ENCODE data around the gene SCUBE2. TPM values are rescaled to one million over a fixed set of nuclear protein-coding genes. Genes with fewer than 3 reads are reported as not detected.
A peak's percentile ranks its signal among the peaks of the same experiment; 100 is the strongest.

Gene SCUBE2
- total and polyA plus RNA-seq, 8 donors: 3.8 to 33.8 (median 16.5) TPM

GRCh38 chr11:9138133-9138453 lies 46.7 kb upstream of the SCUBE2 start:
- Histone ChIP-seq H3K36me3 (peaks cover 0 to 23% (median 0%) of the 10 kb centered on the region in 3 donors), H3K4me3 (no peak overlapping the region), H3K27ac (peak overlapping the region in 3 of 4 donors; percentile 68 to 89 (median 78)), H3K27me3 (no peaks in the 10 kb centered on the region), H3K9me3 (no peaks in the 10 kb centered on the region), H3K4me1 (peaks cover 32 to 46% (median 41%) of the 10 kb centered on the region in 3 donors)
- TF ChIP-seq CTCF (IDR thresholded peaks at IDR 0.05): no peak
- FAIRE-seq (no peak), ATAC-seq (peak; percentile 3 to 7 (median 4)), DNase-seq (no peak)
- 61 to 85% methylated on average over 3 of the region's 3 CpGs for WGBS, 2 donors
- intact Hi-C loops (cut with DNase I): loop anchor here in 1 of 3 donors (5.0 kb wide), 1 partner anchor 121 kb away; no protein-coding TSS in a partner anchor

GRCh38 chr11:9137293-9138132 lies 46.1 kb upstream of the SCUBE2 start:
- TF ChIP-seq CTCF (IDR thresholded peaks at IDR 0.05): peak; percentile 76 to 90 (median 84)
- Histone ChIP-seq H3K4me1 (peaks cover 32 to 46% (median 41%) of the 10 kb centered on the region in 3 donors), H3K36me3 (peaks cover 0 to 19% (median 0%) of the 10 kb centered on the region in 3 donors), H3K9me3 (no peaks in the 10 kb centered on the region), H3K4me3 (no peak overlapping the region), H3K27me3 (no peaks in the 10 kb centered on the region), H3K27ac (peak overlapping the region; percentile 48 to 89 (median 73))
- DNase-seq: peak; percentile 72 to 90 (median 82)
- no peak for FAIRE-seq
- intact Hi-C loops (cut with DNase I): loop anchor here in 1 of 3 donors (5.0 kb wide), 1 partner anchor 120 kb away; no protein-coding TSS in a partner anchor
- ATAC-seq: peak; percentile 87 to 96 (median 95)
- 6 to 9% methylated on average over 10 of the region's 10 CpGs for WGBS, 2 donors

GRCh38 chr11:9136741-9137140 lies 45.3 kb upstream of the SCUBE2 start:
- H3K9me3 ChIP-seq: no peaks in the 10 kb centered on the region
- no peaks in the 10 kb centered on the region for H3K27me3 ChIP-seq
- no peak for DNase-seq
- ATAC-seq: no peak
- peak overlapping the region in 2 of 4 donors; percentile 78 to 89 for H3K27ac ChIP-seq
- peaks cover 0 to 11% (median 0%) of the 10 kb centered on the region in 3 donors for H3K36me3 ChIP-seq
- WGBS, 2 donors: 93 to 96% methylated on average over 2 of the region's 2 CpGs
- no peak for TF ChIP-seq CTCF (IDR thresholded peaks at IDR 0.05)
- peaks cover 32 to 46% (median 41%) of the 10 kb centered on the region in 3 donors for H3K4me1 ChIP-seq
- no peak for FAIRE-seq
- no peak overlapping the region for H3K4me3 ChIP-seq
- intact Hi-C loops (cut with DNase I): loop anchor here in 1 of 3 donors (5.0 kb wide), 1 partner anchor 119 kb away; no protein-coding TSS in a partner anchor

GRCh38 chr11:9133956-9134355 lies 42.6 kb upstream of the SCUBE2 start:
- DNase-seq (no peak), FAIRE-seq (no peak), ATAC-seq (no peak)
- Histone ChIP-seq H3K27me3 (no peaks in the 10 kb centered on the region), H3K4me3 (no peak overlapping the region), H3K9me3 (no peaks in the 10 kb centered on the region), H3K27ac (no peak overlapping the region), H3K4me1 (peaks cover 17 to 26% (median 23%) of the 10 kb centered on the region in 3 donors), H3K36me3 (no peaks in the 10 kb centered on the region)
- no peak for TF ChIP-seq CTCF (IDR thresholded peaks at IDR 0.05)
- intact Hi-C loops (cut with DNase I): loop anchor here in 1 of 3 donors (5.0 kb wide), 1 partner anchor 117 kb away; no protein-coding TSS in a partner anchor
- WGBS, 2 donors: 99 to 100% methylated on average over 2 of the region's 2 CpGs

Data from pancreas (tissue), 10 donors.